NCI-H1105 treated with DMSO at 0.1 percent for 48 hours (cell line): ENCODE results near the gene PPARD.
"Not testable (repeated sequence)": the region's sequence is repeated elsewhere in the genome, so short reads cannot be mapped to it uniquely, and the experiment has no call there.

Experiments used
- DNase-seq: peaks from one replicate; lab custom pipeline; 2025; lab: John Stamatoyannopoulos, UW

Gene PPARD

DNA sequence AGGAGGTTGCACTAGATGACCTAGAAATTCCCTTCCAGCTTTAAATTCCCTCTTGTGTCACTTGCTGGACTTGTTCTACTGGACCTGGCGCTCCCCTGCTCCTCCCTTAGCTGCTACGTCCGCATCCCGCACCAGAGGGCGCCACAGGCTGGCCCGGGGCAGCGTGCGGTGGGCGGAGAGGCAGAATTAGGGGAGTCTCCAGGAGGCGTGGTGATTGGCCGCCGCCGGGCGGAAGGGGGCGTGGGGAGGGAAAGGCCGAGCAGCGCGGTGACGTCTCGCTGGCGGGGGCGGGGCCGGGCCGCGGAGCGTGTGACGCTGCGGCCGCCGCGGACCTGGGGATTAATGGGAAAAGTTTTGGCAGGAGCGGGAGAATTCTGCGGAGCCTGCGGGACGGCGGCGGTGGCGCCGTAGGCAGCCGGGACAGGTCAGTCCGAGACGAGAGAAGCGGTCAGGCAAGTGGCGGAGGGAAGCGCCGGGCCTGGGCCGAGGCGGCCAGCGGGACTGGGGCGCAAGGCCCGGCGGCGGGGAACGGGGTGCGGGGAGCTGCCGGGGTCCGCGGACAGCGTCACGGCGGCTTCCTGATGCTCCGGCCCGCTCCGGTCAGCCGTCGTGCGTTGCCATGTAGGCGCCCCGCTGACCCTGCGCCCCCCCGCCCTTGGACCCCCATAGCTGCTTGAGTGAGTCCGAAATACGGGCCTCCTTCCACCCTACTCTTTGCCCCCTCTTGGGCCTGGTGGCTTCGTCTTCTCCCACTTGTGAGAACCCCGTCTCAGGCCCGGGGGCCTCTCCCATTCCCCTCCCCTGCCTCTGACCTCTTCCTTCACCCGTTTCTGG is at the start of gene PPARD:
TSS of gene PPARD (plus strand) at position 301 of the 834 bp plus-strand sequence. CDS start 68,530 bp downstream, outside the sequence.
- peak; percentile 91 for DNase-seq

DNA sequence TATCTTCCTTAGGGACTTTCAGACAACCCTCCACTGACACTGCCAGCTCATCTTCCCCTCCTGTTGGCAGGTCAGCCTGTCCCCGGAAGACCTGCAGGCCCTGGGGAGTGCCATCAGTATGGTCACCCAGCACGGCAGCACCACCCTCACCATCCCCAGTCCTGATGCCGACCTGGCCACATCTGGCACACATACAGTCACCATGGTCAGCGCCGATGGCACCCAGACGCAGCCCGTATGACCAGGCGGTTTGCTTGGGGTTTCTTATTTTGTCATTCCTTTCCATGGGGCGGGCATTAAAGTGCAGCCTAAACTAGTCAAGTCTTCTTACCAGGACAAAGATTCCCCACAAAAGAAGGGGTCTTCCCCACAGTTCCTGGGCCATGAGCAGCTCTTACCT is 48.7 kb upstream of the PPARD start:
- DNase-seq, result no peak

DNA sequence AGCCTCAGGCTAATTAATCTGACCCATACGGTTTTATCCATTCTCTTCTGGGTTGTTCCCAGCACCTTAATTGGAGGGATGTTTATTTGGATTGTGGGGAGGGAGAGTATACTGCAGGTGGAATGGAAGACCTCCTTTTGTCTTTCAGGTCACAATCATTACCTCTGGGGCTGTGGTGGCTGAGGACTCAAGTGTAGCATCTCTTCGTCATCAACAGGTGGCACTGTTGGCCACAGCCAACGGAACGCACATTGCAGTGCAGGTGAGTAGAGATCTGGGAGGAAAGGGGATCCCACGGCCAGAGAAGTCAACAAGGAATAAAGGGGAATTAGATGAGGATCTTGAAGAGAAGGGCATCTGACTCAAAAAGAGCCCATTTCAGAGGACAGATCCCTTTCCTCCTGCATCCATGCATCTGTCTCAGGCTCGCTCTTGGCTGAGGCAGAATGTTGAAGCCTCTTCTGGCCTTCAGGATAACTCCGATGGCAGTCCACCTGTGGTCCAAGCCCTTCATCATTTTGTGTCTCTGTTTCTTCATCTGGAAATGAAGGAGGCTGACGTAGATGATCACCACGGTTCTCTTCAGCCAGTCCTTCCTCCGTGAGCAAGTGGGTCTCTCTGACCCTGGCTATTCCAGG is 47.9 kb upstream of the PPARD start:
- peak; percentile 72 for DNase-seq

DNA sequence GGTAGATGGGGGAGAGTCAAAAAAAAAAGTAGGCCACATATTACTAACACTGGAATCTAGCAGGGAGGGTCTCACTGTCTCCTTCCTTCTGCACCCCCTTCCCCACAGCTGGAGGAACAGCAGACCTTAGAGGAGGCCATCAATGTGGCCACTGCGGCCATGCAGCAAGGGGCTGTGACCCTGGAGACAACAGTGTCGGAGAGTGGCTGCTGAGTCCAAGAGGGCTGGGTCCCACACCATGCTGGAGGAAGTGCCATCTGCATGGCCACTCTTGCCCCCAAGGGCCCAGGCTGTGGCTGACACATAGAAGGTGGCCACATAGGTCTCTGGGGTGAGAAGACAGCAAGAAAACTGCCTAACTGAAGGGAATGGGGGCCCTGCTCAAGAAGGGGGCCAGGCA is 47.3 kb upstream of the PPARD start:
- DNase-seq, result no peak

DNA sequence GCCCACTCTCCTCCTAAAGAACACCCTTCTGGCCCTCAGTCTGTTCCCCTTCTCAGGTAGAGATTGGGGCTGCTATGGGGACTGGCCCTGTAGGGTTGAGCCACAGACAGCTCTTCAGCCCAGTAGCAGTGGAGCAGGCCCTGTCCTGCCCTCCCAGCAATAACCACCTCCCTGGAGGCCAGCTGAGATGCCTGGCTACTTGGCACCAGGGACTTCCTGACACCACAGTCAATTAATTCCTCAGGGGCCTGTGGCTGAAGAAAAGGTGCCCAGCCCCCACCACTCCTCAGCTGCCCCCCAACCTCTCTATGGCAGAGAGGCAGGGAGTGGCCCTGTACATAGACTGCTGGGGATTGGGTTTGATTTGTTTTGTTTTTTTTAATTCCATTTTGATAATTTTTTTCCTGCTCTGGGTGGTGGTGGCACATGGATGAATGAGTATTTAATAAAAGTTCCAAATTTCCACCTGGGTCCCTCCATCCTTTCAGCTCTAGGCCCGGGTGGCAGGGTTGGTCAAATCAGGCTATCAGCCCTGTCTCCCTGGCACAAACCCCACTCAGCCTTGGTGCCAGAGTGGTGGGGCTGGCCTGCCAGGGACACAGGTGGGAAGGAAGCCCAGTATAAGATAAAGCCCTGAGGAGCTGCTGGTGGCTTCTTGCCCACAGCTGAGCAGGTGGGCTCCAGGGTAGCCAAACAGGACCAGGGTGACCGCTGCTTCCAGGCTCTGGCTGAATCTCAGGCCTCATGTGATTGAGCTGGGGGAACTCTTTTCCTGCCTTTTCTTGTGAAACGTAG is 46.6 kb upstream of the PPARD start:
- no peak for DNase-seq

DNA sequence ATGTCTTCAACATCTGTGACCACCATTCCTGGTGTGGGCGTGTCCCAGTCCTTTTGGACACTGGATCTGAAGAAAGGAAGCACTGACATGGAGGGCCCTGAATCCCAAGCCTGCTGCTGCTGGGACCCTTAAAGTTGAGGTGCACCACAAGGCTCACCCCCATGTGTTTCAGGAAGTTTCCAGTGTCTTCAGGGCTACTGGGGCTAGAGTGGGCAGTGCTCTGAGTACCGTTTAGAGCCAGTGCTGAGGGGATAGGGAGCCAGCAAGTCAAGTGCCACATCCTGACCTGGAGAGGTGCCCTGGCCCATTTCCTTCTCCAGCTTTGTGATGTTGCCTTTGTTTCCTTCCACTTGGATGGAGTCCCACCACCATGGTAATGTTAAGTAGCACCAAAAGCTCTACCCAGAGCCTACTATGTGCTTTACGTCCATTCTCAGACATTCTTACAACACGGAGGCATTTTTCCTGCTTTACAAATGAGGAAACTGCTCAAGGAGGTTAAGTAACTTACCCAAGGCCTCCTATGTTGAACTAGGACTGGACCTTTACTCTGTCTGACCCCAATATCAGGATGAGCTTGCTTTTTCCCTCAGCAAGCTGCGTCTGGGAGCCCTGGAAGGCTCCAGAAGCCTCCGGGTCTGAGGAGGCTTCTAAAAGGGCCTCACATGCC is 45.3 kb upstream of the PPARD start:
- no peak for DNase-seq

DNA sequence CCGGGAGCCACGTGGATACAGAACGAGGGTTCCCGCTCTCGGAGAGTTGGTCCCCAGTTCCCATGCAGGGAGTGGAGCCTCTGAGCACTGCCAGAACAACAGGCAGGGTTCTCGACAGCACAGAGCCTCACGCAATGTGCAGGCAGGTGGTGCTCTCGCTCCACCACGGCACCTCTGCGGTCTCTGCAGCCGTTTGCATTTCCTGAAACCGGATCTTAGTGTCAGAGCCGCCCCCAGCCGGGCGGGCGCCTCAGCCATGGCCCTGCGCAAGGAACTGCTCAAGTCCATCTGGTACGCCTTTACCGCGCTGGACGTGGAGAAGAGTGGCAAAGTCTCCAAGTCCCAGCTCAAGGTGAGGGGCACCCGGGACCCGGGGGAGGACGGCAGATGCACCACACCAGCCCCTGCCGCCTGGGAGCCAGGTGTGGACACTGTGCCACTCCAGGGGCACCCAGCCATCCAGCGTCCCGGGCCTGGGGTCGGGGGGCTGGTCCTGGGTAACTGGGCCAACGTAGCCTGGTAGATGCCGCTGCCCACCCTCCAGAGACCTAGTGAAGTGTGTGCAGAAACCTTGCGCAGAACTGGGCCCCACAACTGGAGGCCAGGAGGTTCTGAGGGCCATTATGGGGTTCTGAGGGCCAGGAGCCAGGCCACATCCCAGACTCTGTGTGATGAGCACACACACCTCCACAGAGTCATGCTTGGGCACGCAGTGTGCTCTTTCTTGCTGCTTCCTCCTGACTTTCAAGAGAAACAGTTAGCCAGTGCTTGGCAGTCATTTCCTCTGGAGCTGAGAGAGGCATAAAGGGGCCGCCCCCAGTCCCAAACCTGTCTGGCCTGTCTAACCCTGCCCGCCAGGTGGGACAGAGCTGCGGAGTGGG is 44.5 kb upstream of the PPARD start, which contains the start of gene DEF6:
TSS of gene DEF6 (plus strand) at position 218 of the 881 bp plus-strand sequence. CDS start at position 257, 39 bp downstream.
- DNase-seq, result peak; percentile 85

DNA sequence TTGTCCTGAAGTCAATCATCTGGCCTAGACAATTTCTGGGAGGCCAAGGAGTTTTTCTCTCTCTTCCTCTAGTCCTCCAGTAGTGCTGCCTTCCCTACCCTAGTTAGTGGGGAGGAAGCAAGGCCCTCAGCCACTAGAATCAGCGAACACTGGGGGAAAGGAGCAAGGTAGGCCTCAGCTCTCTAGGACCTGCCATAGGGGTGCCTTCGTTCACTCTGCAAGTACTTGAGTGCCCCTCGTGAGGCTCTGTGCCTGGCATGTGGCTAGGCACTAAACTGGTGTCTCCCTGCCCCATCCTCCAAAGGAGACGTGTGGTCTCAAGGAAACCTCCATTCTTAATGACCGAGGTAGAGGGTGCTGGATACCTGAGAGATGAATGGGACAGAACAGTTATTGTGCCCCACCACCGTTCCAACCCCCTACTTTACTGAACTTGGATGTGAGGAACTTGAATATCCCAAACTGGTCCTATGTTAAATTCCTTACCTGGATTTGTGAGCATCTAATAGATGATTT is 43.7 kb upstream of the PPARD start:
- DNase-seq, result no peak

DNA sequence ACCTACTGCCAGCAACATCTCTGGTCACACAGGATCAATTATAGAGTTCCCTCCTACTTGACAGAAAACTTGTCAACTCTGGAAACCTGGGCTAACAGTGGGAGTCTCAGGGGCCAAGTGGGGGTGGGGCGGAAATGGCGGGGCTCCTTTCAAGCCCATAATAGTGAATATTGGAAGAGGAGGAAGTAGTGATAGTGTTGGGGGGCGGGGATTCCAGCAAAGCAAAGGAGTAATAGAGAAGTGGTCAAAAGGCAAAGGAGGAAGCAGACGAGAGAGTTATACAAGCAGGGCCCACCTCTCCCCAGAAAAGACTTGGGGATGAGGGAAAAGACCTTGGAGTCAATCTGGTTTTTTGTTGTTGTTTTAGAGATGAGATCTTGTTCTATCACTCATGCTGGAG is 42.7 kb upstream of the PPARD start:
- no peak for DNase-seq

DNA sequence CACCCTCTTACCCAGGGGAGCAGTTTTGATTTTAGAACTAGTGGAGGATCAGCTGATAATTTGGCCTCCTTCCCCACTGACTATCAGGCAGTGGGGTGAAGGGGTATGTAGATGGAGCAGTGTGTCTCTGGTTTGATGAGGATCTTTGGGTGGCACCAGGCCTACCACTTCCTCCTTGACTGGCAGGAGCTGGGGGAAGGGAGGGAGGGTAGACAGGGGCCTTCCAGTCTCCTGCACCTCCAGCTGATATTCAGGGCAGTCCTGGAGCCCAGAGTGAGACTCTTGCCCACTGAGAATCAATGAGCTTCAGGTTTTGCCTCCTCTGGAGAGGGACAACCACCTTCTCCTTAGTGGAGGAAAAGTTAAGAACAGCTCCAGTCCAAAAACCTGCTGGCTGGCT is 41.5 kb upstream of the PPARD start:
- DNase-seq, result no peak

DNA sequence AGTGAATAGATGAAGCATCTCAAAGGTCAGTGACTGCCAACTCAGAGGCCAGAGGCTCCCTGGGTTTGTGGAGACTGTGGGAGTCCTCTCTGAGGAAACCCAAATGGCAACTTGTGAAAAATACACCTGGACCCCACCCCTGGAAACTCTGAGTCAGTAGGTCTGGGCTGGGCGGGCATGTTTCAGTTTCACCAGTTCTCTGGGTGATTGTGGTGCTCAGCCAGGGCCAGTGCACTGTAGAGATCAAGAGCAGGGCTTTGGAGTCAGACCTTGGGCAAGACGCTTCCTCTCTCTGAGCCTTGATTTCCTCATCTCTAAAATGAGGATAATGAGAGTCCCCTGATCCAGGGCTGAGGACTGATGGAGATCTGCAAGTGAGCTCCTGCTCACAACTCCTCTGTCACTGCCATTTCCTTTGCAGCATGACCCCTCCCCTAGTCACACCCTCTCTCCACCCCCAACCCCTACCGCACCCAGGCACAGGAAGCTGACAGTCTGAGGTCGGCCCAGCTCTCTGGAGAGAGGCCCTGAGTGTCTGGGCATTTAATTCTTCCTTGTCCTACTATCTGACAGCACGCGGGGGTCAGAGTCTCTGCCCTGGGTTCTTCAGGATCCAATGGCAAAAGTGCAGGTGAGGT is 39.6 kb upstream of the PPARD start:
- DNase-seq, result no peak

DNA sequence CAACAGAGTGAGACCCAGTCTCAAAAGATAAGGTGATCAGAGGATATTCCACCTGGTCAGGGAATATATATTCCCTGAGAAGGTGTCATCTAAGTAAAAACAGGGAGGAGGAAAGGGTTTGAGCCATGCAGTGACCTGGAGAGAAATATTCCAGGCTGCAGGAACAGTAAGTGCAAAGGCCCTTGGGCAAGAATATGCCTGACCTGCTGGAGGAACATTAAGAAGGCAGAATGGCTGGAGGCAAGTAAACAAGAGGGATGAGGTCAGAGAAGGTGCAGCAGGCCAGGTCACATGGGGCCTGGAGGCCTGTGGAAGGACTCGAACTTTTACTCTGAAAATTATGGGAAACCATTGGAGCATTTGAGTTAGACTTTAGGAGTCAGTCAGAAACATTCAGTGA is 38.1 kb upstream of the PPARD start:
- no peak for DNase-seq

DNA sequence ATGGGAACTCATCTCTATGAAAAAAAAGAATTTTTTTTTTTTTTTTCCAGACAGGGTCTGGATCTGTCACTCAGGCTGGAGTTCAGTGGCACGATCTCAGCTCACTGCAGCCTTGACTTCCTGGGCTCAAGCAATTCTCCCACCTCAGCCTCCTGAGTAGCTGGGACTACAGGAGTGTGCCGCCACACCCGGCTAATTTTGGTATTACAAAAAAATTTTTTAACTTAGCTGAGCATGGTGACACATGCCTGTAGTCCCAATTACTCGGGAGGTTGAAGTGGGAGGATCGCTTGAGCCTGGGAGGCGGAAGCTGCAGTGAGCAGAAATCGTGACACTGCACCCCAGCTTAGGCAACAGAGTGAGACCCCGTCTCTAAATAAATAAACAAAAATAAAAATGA is 37.2 kb upstream of the PPARD start:
- no peak for DNase-seq

DNA sequence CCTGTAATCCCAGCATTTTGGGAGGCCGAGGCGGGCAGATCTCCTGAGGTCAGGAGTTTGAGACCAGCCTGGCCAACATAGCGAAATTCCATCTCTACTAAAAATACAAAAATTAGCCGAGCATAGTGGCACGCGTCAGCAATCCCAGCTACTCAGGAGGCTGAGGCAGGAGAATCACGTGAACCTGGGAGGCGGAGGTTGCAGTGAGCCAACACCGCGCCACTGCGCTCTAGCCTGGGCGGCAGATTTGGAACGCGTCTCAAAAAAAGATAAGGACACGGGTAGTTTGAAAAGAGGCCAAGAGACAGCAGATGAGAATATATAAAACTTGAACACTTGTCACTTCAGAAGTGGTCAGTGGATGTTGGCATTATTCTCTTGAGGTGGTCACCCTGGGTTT is 35.2 kb upstream of the PPARD start:
- not testable (repeated sequence) for DNase-seq

DNA sequence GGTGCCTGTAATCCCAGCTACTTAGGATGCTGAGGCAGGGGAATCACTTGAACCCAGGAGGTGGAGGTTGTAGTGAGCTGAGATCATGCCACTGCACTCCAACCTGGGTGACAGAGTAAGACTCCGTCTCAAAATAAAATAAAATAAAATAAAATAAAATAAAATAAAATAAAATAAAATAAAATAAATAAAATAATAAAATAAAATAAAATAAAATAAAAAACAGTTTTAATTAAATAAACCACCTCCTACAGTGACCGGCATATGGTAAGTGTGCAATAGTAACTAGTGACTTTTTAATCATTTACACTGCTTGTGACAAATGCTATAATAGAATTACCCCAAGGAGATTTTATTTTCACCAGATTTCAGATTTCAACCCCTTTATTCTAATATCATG is 33.8 kb upstream of the PPARD start:
- not testable (repeated sequence) for DNase-seq

DNA sequence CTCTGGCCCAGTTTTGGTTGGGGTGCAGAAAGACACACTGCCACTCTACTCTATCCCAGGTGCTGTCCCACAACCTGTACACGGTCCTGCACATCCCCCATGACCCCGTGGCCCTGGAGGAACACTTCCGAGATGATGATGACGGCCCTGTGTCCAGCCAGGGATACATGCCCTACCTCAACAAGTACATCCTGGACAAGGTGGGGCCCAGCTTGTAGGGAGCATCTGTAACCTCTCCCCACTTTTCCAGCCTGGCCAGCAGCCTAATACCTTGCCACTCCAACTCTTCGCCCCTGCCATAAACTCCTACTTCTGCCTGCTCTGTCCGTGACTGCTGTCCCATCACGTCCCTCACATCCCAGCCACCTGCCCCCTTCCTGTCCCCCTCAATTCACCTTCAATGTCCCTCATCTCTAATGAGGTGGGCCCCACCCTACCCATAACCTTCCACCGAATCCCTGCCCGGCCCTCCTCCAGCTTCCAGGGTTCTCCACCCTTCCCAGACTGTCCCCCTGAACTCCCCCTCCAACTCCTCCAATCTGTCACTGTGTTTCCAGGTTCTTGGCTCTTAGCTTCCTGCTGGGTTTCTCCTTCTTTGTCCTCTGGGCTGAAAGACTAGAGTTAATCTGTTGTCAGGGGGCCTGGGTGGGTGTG is 32.6 kb upstream of the PPARD start:
- no peak for DNase-seq

DNA sequence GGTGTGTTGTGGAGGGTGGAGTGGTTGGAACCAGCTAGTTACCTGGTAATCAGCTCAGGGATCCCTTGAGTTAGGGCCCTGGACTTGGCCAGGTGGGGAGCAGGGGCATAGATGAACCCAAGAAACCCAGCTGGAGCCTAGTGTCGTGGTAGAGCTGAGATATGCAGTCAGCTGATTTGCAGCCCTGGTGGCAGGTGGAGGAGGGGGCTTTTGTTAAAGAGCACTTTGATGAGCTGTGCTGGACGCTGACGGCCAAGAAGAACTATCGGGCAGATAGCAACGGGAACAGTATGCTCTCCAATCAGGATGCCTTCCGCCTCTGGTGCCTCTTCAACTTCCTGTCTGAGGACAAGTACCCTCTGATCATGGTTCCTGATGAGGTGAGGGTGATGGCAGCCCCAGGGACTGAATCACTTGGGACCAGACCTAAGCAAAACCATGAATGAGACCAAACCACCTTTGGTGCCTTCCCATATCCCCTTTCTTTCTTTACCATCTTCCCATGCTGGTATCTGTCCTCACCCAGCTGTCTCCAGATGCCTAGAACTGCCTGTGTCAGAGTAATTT is 32.0 kb upstream of the PPARD start:
- no peak for DNase-seq

DNA sequence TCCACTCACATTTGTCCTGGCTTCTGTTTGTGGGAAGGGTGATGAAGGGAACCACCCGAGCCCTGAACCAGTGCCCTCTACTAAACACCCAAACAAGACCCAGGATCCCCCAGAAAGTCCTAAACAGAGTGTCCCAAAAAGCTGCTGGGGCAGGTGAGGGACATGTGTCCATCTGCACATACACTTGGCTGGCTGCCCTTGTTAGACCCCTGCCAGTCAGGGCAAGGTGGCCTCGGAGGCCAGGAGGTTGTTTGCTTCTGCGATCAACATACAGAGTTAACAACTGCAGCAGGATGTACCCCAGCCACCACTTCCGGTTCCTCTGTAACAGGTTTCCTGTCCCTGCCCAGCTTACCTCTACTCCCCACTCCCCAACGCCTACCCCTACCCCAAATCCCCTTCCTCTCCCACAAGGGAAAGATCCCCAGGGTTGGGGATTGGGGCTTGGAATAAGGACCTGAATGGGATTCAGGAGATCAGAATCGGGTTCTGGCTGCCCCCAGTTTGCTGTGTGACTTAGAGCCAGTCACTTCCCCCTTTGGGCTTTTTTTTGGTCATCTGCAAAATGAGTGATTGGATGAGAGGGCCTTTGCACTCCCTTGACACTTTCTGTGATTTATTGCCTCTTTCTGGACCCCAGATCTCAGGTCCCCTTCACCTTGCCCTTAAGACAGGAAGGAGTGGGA is 30.8 kb upstream of the PPARD start:
- DNase-seq, result no peak
